Body of pancreas (tissue), 4 donors: ENCODE results near the gene TGFBI. TPM values are rescaled to one million over a fixed set of nuclear protein-coding genes. Genes with fewer than 3 reads are reported as not detected.

Experiments used
- ATAC-seq: fragments of 150-250 bp; one replicate; pipeline ENCODE4 v1.9.1; 2016
- DNase-seq, 4 donors: peaks; one replicate each; pipeline ENCODE4 v3.0.0-alpha.2; 2019
- H3K27ac ChIP-seq, 4 donors: fragments of 200-600 bp; sonication (generic); 1 replicate in 3 of 4; 2 replicates in 1 of 4; pipeline versions ENCODE4 v1.5.1 to v1.6.1; 2016 to 2019; ENCODE audit warnings: mild to moderate bottlenecking in 1 of 4, mixed read lengths in 1 of 4, moderate library complexity in 1 of 4
- H3K27me3 ChIP-seq, 2 donors: fragments of 200-600 bp; sonication (generic); one replicate each; pipeline ENCODE4 v1.6.0; 2016; ENCODE audit warnings: mild to moderate bottlenecking in 1 of 2
- H3K36me3 ChIP-seq, 2 donors: fragments of 200-600 bp; sonication (generic); replicated peaks in 1 of 2; 2 replicates each; pipeline ENCODE4 v1.5.1; 2016; ENCODE audit warnings: low read depth in 2 of 2; ENCODE audit not compliant: insufficient read depth in 1 of 2
- H3K4me1 ChIP-seq: fragments of 200-600 bp; sonication (generic); one replicate; pipeline ENCODE4 v1.6.0; 2016
- H3K4me3 ChIP-seq, 2 donors: fragments of 200-600 bp; sonication (generic); 1 replicate in 1 of 2; 2 replicates in 1 of 2; pipeline ENCODE4 v1.5.1; 2016 to 2019
- H3K9me3 ChIP-seq, 3 donors: fragments of 200-600 bp; sonication (generic); 1 replicate in 2 of 3; 2 replicates in 1 of 3; pipeline ENCODE4 v1.5.1; 2016
- CTCF ChIP-seq, 7 experiments: fragments of 450-650 bp in 4 of 7; fragments of 200-600 bp in 3 of 7; sonication (generic) in 3 of 7; IDR thresholded peaks; one replicate each; pipeline ENCODE4 v1.5.1; 2016 to 2019; ENCODE audit warnings: antibody characterized with exemption in 7 of 7
- POLR2A ChIP-seq, 3 donors: fragments of 450-650 bp; IDR thresholded peaks; one replicate each; pipeline ENCODE4 v1.6.1; 2016; ENCODE audit warnings: antibody characterized with exemption in 3 of 3, mild to moderate bottlenecking in 2 of 3
- WGBS, 2 donors: methylation state at CpG; one replicate each; pipeline ENCODE4 v1.1.5; 2017; 5-methylcytosine and 5-hydroxymethylcytosine counted together
- intact Hi-C: fragments of 100-400 bp; cut with DNase I; formaldehyde crosslinking; loops from one replicate; pipeline ENCODE4 v1.15.1; 2023
- total RNA-seq, 2 donors: library from RNA; depleted of rRNA; stranded (reverse); fragments of >200 nt; gene quantifications; one replicate each; pipeline ENCODE4 v1.1.0, GENCODE V29; 2016

Gene TGFBI
- total RNA-seq, 2 donors from 2014 or later = 7.6 to 23.9 TPM

- intact Hi-C loops = no loop called here
- TF ChIP-seq POLR2A (IDR thresholded peaks at IDR 0.05) = no peak
- TF ChIP-seq CTCF (IDR thresholded peaks at IDR 0.05) = no peak
- Histone ChIP-seq H3K27me3 (no peaks in the 10 kb centered on the region), H3K4me1 (peaks cover 21% of the 10 kb centered on the region), H3K4me3 (no peak overlapping the region), H3K27ac (peak overlapping the region in 2 of 4 donors; percentile 58 to 74), H3K9me3 (no peaks in the 10 kb centered on the region), H3K36me3 (no peaks in the 10 kb centered on the region)
- DNase-seq (no peak), ATAC-seq (no peak)
- WGBS, 2 donors = 68 to 76% methylated on average over 5 of the region's 5 CpGs
Observed at GRCh38 chr5:136086783-136087566, 58.2 kb downstream of the TGFBI start.

- Histone ChIP-seq H3K36me3 (no peaks in the 10 kb centered on the region), H3K27ac (peak overlapping the region; percentile 8 to 82 (median 66)), H3K4me1 (peaks cover 17% of the 10 kb centered on the region), H3K27me3 (no peaks in the 10 kb centered on the region), H3K4me3 (no peak overlapping the region), H3K9me3 (no peaks in the 10 kb centered on the region)
- no peak for TF ChIP-seq POLR2A (IDR thresholded peaks at IDR 0.05)
- no peak for TF ChIP-seq CTCF (IDR thresholded peaks at IDR 0.05)
- intact Hi-C loops = no loop called here
- DNase-seq (peak; percentile 74 to 87 (median 84)), ATAC-seq (peak; percentile 96)
- WGBS, 2 donors = 34 to 52% methylated on average over 15 to 16 of the region's 16 CpGs
Observed at GRCh38 chr5:136087961-136088871, 59.4 kb downstream of the TGFBI start.

GRCh38 chr5:136089791-136090190, 61.0 kb downstream of the TGFBI start:
- ATAC-seq (no peak), DNase-seq (no peak)
- Histone ChIP-seq H3K4me3 (no peak overlapping the region), H3K4me1 (peaks cover 32% of the 10 kb centered on the region), H3K27me3 (no peaks in the 10 kb centered on the region), H3K27ac (peak overlapping the region in 1 of 4 donors; percentile 0), H3K36me3 (no peaks in the 10 kb centered on the region), H3K9me3 (no peaks in the 10 kb centered on the region)
- intact Hi-C loops = no loop called here
- TF ChIP-seq CTCF (IDR thresholded peaks at IDR 0.05) (no peak), POLR2A (IDR thresholded peaks at IDR 0.05) (no peak)
- 51 to 53% methylated on average over 7 of the region's 7 CpGs for WGBS, 2 donors

DNA sequence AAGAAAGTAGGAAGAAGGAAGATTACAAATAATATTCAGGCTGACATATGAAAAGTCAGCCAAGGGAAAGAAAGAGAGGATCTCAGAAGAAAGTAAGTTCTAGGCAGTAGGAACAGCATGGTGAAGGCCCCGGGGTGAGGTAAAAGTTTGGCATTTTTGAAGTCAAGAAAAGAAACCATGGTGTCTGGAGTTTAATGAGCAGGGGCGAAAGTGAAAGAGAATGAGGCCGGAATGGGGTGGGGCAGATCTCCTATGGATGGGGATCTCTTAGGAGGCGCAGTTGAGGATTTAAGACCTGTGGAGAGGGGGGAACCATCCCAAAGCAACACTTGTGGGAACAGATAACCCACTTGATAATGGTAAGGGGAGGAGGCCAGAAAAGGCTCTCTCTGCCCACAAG, 61.5 kb downstream of the TGFBI start:
- intact Hi-C loops = no loop called here
- Histone ChIP-seq H3K27me3 (no peaks in the 10 kb centered on the region), H3K36me3 (no peaks in the 10 kb centered on the region), H3K4me3 (no peak overlapping the region), H3K27ac (no peak overlapping the region), H3K4me1 (peaks cover 37% of the 10 kb centered on the region), H3K9me3 (no peaks in the 10 kb centered on the region)
- DNase-seq (no peak), ATAC-seq (no peak)
- 89 to 97% methylated on average over 4 of the region's 4 CpGs for WGBS, 2 donors
- no peak for TF ChIP-seq POLR2A (IDR thresholded peaks at IDR 0.05)
- no peak for TF ChIP-seq CTCF (IDR thresholded peaks at IDR 0.05)
